GM21528 (cell line): ENCODE data around the gene PCDHB12.
"Not testable (repeated sequence)": the region's sequence is repeated elsewhere in the genome, so short reads cannot be mapped to it uniquely, and the experiment has no call there.

ENCODE experiments used
- ATAC-seq: cut with Tn5 transposase; IDR thresholded peaks from one replicate; pipeline ENCODE4 v1.9.1; 2021; ENCODE audit warnings: mild to moderate bottlenecking, moderate library complexity; ENCODE audit not compliant: unreplicated experiment, low FRiP score

PCDHB12 gene

GRCh38 chr5:141208478-141208877 is at the start of gene PCDHB12:
Gene PCDHB12 (plus strand): TSS chr5:141208719. CDS start chr5:141208908, 189 bp downstream.
- no peak for ATAC-seq

- ATAC-seq, result no peak
Observed at GRCh38 chr5:141172381-141173204, 35.9 kb upstream of the PCDHB12 start, which contains the start of gene PCDHB7. Gene PCDHB7 (plus strand): TSS chr5:141172644. CDS start chr5:141172836, 192 bp downstream.

DNA sequence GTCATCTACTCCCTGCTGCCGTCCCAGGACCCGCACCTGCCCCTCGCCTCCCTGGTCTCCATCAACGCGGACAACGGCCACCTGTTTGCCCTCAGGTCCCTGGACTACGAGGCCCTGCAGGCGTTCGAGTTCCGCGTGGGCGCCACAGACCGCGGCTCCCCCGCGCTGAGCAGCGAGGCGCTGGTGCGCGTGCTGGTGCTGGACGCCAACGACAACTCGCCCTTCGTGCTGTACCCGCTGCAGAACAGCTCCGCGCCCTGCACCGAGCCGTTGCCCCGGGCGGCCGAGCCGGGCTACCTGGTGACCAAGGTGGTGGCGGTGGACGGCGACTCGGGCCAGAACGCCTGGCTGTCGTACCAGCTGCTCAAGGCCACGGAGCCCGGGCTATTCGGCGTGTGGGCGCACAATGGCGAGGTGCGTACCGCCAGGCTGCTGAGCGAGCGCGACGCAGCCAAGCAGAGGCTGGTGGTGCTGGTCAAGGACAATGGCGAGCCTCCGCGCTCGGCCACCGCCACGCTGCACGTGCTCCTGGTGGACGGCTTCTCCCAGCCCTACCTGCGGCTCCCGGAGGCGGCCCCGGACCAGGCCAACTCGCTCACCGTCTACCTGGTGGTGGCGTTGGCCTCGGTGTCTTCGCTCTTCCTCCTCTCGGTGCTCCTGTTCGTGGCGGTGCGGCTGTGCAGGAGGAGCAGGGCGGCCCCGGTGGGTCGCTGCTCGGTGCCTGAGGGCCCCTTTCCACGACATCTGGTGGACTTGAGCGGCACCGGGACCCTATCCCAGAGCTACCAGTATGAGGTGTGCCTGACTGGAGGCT is 34.0 kb upstream of the PCDHB12 start:
- ATAC-seq, result not testable (repeated sequence)

GRCh38 chr5:141175933-141176332 is 32.6 kb upstream of the PCDHB12 start:
- no peak for ATAC-seq

DNA sequence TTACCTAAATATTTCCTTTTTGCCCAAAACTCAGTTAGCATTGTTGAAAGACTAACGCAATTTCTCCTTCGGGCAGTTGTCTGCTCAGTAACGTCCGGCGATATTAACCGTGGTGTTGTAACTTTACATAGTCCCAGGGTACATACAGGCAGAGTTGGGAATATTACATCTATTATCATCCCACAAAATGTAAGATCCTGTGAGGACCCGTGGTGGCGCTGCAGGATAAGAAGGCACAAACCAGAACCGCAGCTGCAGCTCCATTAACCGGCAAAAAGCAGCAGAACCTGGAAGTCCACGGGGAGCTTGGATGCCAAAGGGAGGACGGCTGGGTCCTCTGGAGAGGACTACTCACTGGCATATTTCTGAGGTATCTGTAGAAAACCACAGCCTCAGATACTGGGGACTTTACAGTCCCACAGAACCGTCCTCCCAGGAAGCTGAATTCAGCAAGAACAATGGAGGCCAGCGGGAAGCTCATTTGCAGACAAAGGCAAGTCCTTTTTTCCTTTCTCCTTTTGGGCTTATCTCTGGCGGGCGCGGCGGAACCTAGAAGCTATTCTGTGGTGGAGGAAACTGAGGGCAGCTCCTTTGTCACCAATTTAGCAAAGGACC is 30.8 kb upstream of the PCDHB12 start, which contains the start of gene PCDHB8:
TSS of gene PCDHB8 (plus strand) at position 214 of the 615 bp plus-strand sequence. CDS start at position 459, 245 bp downstream.
- not testable (repeated sequence) for ATAC-seq

GRCh38 chr5:141179371-141179770 is 29.1 kb upstream of the PCDHB12 start:
- ATAC-seq, result not testable (repeated sequence)

GRCh38 chr5:141179876-141180275 is 28.6 kb upstream of the PCDHB12 start:
- not testable (repeated sequence) for ATAC-seq

- ATAC-seq, result no peak
Observed at GRCh38 chr5:141180313-141180712, 28.2 kb upstream of the PCDHB12 start.

- no peak for ATAC-seq
Observed at GRCh38 chr5:141182248-141182647, 26.3 kb upstream of the PCDHB12 start, which contains the start of gene PCDHB16. Gene PCDHB16 (plus strand): TSS chr5:141182387. CDS start chr5:141182560, 173 bp downstream.

GRCh38 chr5:141184117-141184855 is 24.2 kb upstream of the PCDHB12 start:
- not testable (repeated sequence) for ATAC-seq

- ATAC-seq, result no peak
Observed at GRCh38 chr5:141186897-141187512, 21.5 kb upstream of the PCDHB12 start, which contains the start of gene PCDHB9. Gene PCDHB9 (plus strand): TSS chr5:141187161. CDS start chr5:141187319, 158 bp downstream.

GRCh38 chr5:141188682-141189081 is 19.8 kb upstream of the PCDHB12 start:
- ATAC-seq, result not testable (repeated sequence)

DNA sequence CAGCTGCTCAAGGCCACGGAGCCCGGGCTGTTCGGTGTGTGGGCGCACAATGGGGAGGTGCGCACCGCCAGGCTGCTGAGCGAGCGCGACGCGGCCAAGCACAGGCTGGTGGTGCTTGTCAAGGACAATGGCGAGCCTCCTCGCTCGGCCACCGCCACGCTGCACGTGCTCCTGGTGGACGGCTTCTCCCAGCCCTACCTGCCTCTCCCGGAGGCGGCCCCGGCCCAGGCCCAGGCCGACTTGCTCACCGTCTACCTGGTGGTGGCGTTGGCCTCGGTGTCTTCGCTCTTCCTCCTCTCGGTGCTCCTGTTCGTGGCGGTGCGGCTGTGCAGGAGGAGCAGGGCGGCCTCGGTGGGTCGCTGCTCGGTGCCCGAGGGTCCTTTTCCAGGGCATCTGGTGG is 19.4 kb upstream of the PCDHB12 start:
- not testable (repeated sequence) for ATAC-seq

DNA sequence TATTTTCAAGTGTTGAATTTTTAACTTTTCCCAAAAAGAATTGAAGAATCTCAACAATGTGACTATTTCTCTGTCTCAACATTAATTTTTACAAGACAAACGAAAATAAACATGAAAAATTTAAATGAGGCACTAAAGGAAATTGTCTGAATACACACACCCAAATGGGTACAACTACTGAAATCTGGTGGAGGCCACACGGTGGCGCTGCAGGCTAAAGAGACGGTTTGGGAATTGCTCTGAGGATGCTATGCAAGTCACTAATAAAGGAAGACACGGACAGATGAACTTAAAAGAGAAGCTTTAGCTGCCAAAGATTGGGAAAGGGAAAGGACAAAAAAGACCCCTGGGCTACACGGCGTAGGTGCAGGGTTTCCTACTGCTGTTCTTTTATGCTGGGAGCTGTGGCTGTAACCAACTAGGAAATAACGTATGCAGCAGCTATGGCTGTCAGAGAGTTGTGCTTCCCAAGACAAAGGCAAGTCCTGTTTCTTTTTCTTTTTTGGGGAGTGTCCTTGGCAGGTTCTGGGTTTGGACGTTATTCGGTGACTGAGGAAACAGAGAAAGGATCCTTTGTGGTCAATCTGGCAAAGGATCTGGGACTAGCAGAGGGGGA is 16.3 kb upstream of the PCDHB12 start, which contains the start of gene PCDHB10:
TSS of gene PCDHB10 (plus strand) at position 244 of the 616 bp plus-strand sequence. CDS start at position 444, 200 bp downstream.
- no peak for ATAC-seq

GRCh38 chr5:141194332-141194731 is 14.2 kb upstream of the PCDHB12 start:
- not testable (repeated sequence) for ATAC-seq

DNA sequence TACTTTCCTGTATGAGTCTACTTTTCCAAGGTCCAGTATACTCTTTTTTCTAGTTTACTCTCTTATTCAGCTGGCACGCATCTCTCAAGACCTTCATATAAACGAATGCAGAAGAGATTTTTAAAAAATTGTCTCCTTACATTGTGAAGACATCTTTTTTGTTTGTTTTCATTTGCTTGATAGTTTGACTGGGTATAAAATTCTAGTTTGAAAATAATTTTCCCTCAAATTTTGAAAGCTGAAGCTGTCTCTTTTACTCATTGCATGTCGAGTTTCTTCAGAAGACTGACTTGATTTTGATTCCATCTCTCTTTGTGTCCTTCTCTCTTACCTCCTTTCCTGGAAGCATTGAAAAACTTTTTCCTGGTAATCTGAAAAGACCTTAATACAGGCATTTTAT is 12.2 kb upstream of the PCDHB12 start:
- ATAC-seq, result no peak

DNA sequence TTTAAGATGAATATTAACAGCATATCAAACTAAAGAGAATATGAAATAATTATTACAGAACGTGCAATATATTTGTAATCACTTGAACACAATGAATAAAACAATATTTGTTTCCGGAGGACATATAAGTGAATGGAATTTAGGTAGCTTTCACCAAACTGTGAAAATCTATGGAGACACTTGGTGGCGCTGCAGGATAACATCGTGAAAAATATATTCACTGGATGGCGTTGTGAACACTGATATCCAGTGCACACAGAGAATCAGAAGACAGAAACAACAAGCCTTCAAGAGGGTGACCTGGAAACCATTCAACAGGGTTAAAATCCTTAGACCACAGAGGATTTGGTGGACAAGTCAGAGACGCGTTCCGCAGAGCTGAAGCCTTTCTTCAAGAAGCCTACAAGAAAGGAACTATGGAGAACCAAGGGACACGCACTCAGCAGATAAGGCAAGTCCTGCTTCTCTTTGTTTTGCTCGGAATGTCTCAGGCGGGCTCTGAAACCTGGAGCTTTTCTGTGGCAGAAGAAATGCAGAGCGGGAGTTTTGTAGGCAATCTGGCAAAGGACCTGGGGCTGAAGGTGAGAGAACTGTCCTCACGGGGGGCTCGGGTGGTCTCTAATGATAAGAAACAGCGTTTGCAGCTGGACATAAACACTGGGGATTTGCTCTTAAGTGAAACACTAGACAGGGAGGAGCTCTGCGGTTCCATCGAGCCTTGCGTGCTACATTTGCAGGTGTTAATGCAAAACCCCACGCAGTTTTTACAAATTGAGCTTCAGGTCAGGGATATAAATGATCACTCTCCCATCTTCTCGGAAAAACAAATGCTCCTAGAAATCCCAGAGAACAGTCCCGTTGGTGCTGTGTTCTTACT is 8.9 kb upstream of the PCDHB12 start, which contains the start of gene PCDHB11:
TSS of gene PCDHB11 (plus strand) at position 269 of the 877 bp plus-strand sequence. CDS start at position 417, 148 bp downstream.
- no peak for ATAC-seq

DNA sequence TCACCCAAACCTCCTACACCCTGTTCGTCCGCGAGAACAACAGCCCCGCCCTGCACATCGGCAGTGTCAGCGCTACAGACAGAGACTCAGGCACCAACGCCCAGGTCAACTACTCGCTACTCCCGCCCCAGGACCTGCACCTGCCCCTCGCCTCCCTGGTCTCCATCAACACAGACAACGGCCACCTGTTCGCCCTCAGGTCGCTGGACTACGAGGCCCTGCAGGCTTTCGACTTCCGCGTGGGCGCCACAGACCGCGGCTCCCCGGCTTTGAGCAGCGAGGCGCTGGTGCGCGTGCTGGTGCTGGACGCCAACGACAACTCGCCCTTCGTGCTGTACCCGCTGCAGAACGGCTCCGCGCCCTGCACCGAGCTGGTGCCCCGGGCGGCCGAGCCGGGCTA is 7.4 kb upstream of the PCDHB12 start:
- not testable (repeated sequence) for ATAC-seq
